ENCODE results near the gene CSF1R. TPM values are rescaled to one million over a fixed set of nuclear protein-coding genes. Genes with fewer than 3 reads are reported as not detected.
"Not testable (repeated sequence)": the region's sequence is repeated elsewhere in the genome, so short reads cannot be mapped to it uniquely, and the experiment has no call there.

The CSF1R gene
- total and polyA plus RNA-seq, 5 experiments from 2014 or later, result 0.07 to 1.5 (median 0.82) TPM

DNA sequence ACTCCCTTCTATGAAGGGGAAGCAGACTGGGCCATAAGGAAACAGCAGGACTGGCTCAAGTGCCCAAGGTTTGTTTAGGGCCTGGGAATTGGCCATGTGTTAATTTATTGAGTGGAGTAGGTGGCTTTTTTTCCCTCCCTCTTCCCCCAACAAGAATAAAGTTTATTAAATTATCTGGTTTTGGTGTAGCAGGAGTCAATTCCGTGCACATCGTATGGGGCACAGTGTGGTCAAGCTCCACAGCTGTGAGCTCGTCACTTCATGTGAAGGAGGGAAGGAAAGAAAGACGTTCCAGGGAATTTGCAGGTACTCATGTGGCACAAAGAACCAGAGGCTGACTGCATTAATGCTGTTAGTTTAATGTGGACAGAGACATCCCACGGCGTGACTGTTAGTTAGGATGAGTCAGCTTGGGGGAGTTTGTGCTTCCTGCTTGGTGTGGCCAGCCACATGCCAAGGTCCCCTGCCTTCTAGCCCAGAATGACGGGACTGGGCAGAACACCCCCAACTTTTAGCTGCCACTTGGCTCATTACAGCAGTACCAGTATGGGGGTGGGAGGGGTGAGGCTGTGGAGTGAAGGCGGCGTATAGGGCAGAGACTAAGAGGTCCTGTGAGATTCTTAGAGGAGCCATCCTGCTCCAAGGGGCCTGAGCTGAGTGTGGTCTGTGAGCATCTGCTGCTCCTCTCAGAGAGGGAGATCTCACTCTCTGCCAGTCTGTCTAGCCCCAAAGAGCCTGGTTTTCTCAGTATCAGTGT is 33.2 kb downstream of the CSF1R start:
- H3K36me3 Mint-ChIP-seq, result peaks cover 0 to 59% (median 25%) of the 10 kb centered on the region in 3 donors
- peak overlapping the region in 2 of 10 donors; percentile 43 to 53 for H3K27ac Mint-ChIP-seq
- POLR2A ChIA-PET, result no interaction called here
- H3K27me3 Mint-ChIP-seq, result no peaks in the 10 kb centered on the region
- H3K9me3 Mint-ChIP-seq, result no peaks in the 10 kb centered on the region
- DNase-seq (no peak), ATAC-seq (no peak)
- no peak overlapping the region for H3K4me3 Mint-ChIP-seq
- peaks cover 0 to 4% (median 0%) of the 10 kb centered on the region in 4 donors for H3K4me1 Mint-ChIP-seq

DNA sequence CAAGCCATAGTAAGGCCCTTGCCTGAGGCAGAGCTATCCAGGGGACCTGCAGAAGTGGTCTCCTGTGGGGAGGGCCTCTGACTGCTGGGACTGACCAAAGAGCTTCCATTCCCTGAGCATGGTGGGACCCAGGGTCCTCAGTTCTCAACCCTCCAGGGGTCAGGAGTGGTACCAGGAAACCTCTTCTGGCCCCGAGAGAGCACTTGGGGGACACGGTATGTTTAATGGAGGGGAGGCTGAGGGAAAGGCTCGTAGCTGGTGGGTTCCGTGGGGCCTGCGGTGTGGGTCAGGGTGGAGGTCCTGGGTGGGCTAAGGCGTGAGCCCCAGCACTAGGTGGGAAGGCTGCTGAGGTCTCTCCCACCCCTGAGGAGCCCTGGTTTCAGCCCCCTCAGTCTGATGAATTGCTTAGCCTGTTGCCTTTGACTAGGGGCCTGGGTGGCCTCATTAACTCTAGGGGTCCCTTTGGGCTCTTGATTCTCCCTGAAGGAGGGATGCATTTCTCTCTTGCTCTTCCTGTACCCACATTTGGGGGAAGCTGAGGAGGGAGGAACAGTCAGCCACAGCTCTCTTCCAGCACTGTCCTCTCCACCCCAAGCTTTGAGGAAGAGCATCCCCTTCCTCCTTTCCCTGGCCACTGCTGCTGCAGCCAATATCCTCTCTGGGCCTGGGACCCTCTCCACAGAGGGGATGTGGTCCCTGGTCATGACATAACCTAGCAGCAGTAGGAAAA is 34.0 kb downstream of the CSF1R start:
- DNase-seq (no peak), ATAC-seq (no peak)
- H3K4me3 Mint-ChIP-seq, result no peak overlapping the region
- peaks cover 0 to 66% (median 25%) of the 10 kb centered on the region in 3 donors for H3K36me3 Mint-ChIP-seq
- H3K9me3 Mint-ChIP-seq, result no peaks in the 10 kb centered on the region
- H3K27me3 Mint-ChIP-seq, result no peaks in the 10 kb centered on the region
- peak overlapping the region in 2 of 10 donors; percentile 53 to 58 for H3K27ac Mint-ChIP-seq
- POLR2A ChIA-PET, result no interaction called here
- H3K4me1 Mint-ChIP-seq, result peaks cover 0 to 4% (median 0%) of the 10 kb centered on the region in 4 donors

DNA sequence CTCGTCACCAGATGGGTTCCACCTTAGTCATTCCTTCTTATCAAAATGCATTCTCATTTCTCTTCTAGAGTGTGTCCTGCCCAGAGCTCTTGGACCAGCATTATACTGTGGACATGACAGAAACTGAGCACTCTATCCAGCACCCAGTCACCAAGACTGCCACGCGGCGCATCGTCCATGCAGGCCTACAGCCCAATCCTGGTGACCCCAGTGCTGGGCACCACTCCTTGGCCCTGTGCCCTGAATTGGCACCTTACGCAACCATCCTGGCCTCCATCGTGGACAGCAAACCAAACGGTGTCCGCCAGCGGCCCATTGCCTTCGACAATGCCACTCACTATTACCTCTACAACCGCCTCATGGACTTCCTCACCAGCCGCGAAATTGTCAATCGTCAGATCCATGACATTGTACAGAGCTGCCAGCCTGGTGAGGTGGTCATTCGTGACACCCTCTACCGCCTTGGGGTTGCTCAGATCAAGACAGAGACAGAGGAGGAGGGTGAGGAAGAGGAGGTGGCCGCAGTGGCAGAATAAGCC is 34.6 kb downstream of the CSF1R start:
- Mint-ChIP-seq H3K9me3 (no peaks in the 10 kb centered on the region), H3K36me3 (peaks cover 0 to 73% (median 27%) of the 10 kb centered on the region in 3 donors), H3K4me3 (no peak overlapping the region), H3K27me3 (no peaks in the 10 kb centered on the region), H3K27ac (peak overlapping the region in 1 of 10 donors; percentile 56), H3K4me1 (peaks cover 0 to 2% (median 0%) of the 10 kb centered on the region in 4 donors)
- ATAC-seq (no peak), DNase-seq (no peak)
- POLR2A ChIA-PET, result no interaction called here

DNA sequence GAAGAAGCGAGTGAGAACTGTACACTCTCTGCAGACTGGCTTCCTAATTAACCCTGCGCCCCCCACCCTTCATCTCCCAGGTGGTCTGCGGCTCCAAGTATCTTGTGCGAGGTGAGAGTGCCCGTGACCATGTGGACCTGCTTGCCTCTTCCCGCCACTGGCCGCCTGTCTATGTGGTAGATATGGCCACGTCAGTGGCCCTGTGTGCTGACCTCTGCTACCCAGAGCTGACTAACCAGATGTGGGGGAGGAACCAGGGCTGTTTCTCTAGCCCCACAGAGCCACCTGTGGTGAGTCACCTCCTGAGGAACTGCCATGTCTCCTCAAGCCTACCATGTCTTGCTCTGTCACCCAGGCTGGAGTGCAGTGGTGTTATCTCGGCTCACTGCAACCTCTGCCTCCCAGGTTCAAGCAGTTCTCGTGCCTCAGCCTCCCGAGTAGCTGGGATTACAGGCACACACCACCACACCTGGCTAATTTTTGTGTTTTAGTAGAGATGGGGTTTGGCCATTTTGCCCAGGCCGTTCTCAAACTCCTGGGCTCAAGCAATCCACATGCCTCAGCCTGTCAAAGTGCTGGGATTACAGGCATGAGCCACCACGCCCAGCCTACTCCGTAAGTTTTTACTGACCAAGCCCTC is 36.1 kb downstream of the CSF1R start:
- DNase-seq, ATAC-seq, POLR2A ChIA-PET, H3K9me3 Mint-ChIP-seq, H3K4me1 Mint-ChIP-seq, H3K4me3 Mint-ChIP-seq, H3K27me3 Mint-ChIP-seq: not testable (repeated sequence)
- Mint-ChIP-seq H3K27ac (peak overlapping the region in 1 of 10 donors; percentile 56), H3K36me3 (peaks cover 0 to 84% (median 32%) of the 10 kb centered on the region in 3 donors)

DNA sequence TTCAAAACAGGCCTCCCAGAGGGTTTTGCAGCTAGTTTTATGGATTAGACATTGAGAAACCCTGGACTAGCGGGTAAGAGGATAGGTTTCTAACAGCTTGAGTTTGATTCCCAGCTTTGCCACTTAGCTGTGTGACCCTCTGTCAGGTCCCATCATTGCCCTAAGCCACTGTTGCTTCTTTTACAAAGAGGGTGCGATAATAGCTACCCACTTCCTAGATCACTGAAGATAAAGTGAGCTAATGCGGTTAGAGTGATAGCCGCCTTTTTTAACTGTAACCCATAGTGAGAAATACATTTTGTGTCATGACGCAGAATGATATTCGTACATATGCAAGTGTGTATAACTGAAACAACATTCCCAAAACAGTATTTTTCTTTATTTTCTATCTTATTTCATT is 40.3 kb downstream of the CSF1R start:
- no peaks in the 10 kb centered on the region for H3K27me3 Mint-ChIP-seq
- peaks cover 14 to 36% (median 26%) of the 10 kb centered on the region in 4 donors for H3K4me1 Mint-ChIP-seq
- H3K4me3 Mint-ChIP-seq, result no peak overlapping the region
- H3K36me3 Mint-ChIP-seq, result peaks cover 0 to 94% (median 32%) of the 10 kb centered on the region in 3 donors
- POLR2A ChIA-PET, result no interaction called here
- peak in 1 of 10 donors; percentile 50 for DNase-seq
- H3K9me3 Mint-ChIP-seq, result no peaks in the 10 kb centered on the region
- H3K27ac Mint-ChIP-seq, result peak overlapping the region in 1 of 10 donors; percentile 48
- no peak for ATAC-seq

DNA sequence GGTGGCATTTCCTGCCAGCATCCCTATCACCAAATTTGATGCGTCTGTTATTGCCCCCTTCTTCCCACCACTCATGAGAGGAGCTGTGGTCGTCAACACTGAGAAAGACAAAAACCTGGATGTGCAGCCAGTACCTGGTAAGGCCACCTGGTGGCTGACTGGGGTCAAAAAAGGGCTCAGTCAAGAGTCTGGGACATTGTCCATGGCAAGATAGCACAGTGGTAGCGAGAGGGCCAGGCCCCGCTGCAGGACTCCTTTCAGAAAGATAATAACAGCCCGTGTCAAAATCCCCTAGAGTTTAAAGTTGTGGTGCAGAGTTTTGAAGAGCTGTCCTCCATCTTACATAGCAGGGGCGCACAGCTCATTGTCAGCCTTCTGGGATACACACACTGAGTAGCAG is 40.8 kb downstream of the CSF1R start:
- Mint-ChIP-seq H3K36me3 (peaks cover 0 to 94% (median 33%) of the 10 kb centered on the region in 3 donors), H3K4me1 (peaks cover 14 to 36% (median 26%) of the 10 kb centered on the region in 4 donors), H3K4me3 (peak overlapping the region in 1 of 10 donors; percentile 20), H3K27ac (peak overlapping the region in 3 of 10 donors; percentile 13 to 71 (median 37)), H3K9me3 (no peaks in the 10 kb centered on the region), H3K27me3 (no peaks in the 10 kb centered on the region)
- ATAC-seq, result no peak
- peak in 1 of 10 donors; percentile 13 for DNase-seq
- POLR2A ChIA-PET, result no interaction called here

DNA sequence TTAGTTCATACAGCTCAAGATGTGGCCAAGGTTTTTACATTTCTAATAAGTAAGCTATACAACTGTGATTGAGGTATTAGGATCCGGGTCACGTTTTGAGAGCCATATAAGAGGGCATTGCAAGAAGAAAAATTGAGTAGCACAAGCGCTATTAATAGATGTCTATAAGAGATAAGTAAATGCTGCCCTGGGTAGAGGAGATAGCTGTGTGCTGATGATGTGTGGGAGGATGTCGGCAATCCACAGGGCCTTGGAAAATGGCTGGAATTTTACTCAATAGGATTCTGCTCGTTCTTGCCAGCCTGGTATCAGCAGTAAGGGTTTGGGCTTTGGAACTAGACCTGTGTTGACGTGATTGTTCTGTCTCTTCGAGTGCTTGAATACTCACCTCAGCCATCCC is 41.6 kb downstream of the CSF1R start:
- Mint-ChIP-seq H3K36me3 (peaks cover 0 to 95% (median 34%) of the 10 kb centered on the region in 3 donors), H3K27ac (peak overlapping the region in 6 of 10 donors; percentile 7 to 76 (median 67)), H3K27me3 (no peaks in the 10 kb centered on the region), H3K9me3 (no peaks in the 10 kb centered on the region), H3K4me3 (no peak overlapping the region), H3K4me1 (peaks cover 14 to 36% (median 26%) of the 10 kb centered on the region in 4 donors)
- no peak for ATAC-seq
- POLR2A ChIA-PET, result no interaction called here
- DNase-seq, result no peak

DNA sequence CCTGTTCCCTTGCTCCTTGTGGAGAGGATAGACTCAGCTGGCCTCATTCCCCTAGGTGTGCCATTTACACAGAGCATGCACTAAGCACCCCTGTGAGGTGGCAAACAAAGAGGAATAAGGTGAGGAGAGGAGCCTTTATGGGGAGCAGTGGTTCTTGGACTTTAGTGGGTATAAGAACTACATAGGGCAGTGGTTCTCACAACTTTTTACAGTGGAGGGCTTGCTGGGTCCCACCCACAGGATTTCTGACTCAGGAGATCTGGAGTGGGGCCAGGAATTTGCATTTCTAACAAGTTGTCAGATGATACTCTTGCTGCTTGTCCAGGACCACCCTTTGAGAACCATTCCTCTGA is 42.0 kb downstream of the CSF1R start:
- Mint-ChIP-seq H3K4me3 (peak overlapping the region in 1 of 10 donors; percentile 5), H3K9me3 (no peaks in the 10 kb centered on the region), H3K4me1 (peaks cover 11 to 36% (median 26%) of the 10 kb centered on the region in 4 donors), H3K27ac (peak overlapping the region; percentile 7 to 91 (median 66)), H3K27me3 (no peaks in the 10 kb centered on the region), H3K36me3 (peaks cover 0 to 94% (median 35%) of the 10 kb centered on the region in 3 donors)
- no peak for DNase-seq
- POLR2A ChIA-PET, result no interaction called here
- no peak for ATAC-seq

DNA sequence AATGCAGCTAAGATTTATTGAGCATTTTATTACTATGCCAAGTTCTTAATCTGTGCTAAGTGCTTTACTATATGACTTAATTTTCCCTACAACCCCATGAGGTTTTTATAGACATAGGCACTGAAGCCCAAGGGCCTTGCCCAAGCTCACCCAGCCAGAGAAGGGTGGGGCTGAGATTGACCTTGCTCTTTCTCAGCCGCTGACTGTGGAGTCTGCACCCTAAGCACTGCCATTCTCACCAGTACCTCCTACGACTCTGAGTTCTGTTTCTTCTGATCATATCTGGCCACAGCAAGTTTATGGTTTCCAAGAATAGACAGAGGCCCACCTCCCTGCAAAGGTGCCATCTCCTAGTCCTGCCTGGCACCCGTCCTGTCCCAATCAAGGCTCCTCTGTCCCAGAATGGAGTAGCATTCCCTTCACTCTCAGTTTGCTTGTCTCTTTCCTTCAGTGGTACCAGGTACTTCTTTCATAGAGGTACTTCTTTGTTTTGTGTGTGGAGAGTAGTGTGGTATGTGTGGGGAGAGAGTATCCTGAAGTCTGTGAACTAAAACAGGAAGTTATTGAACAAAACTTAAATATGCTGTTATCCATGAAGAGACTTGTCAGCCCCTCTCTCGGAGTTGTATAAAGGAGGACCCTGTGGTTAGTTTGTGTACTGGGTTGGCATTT is 42.6 kb downstream of the CSF1R start:
- peak overlapping the region in 2 of 10 donors; percentile 3 to 5 for H3K4me3 Mint-ChIP-seq
- no peak for DNase-seq
- H3K27me3 Mint-ChIP-seq, result no peaks in the 10 kb centered on the region

DNA sequence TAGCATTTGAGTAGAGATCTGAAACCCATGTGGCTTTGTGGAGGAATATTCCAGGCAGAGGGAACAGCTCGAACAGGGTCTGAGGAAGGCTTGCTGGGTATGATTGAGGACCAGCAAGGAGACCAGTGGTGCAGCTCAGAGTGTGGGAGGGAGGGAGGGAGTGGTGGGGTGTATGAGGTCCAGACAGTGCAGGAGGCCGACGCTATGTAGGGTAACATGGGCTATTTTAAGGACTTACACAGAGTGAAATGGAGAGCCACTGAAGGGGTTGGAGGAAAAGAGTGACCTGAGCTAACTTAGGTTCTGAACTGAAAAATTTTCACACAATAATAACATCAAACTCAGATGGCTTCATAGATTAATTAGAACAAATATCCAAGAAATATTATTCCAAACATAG is 43.9 kb downstream of the CSF1R start:
- peaks cover 11 to 36% (median 31%) of the 10 kb centered on the region in 4 donors for H3K4me1 Mint-ChIP-seq
- POLR2A ChIA-PET, result no interaction called here
- no peaks in the 10 kb centered on the region for H3K27me3 Mint-ChIP-seq
- H3K36me3 Mint-ChIP-seq, result peaks cover 0 to 93% (median 39%) of the 10 kb centered on the region in 3 donors
- H3K4me3 Mint-ChIP-seq, result no peak overlapping the region
- ATAC-seq (no peak), DNase-seq (no peak)
- H3K27ac Mint-ChIP-seq, result peak overlapping the region in 6 of 10 donors; percentile 36 to 89 (median 52)
- no peaks in the 10 kb centered on the region for H3K9me3 Mint-ChIP-seq

More for the DNA sequence above, 42.6 kb downstream of the CSF1R start:
- no peaks in the 10 kb centered on the region for H3K9me3 Mint-ChIP-seq
- H3K4me1 Mint-ChIP-seq, result peaks cover 11 to 36% (median 28%) of the 10 kb centered on the region in 4 donors
- peak overlapping the region; percentile 23 to 91 (median 66) for H3K27ac Mint-ChIP-seq
- no peak for ATAC-seq
- H3K36me3 Mint-ChIP-seq, result peaks cover 0 to 93% (median 33%) of the 10 kb centered on the region in 3 donors
- POLR2A ChIA-PET, result no interaction called here

DNA sequence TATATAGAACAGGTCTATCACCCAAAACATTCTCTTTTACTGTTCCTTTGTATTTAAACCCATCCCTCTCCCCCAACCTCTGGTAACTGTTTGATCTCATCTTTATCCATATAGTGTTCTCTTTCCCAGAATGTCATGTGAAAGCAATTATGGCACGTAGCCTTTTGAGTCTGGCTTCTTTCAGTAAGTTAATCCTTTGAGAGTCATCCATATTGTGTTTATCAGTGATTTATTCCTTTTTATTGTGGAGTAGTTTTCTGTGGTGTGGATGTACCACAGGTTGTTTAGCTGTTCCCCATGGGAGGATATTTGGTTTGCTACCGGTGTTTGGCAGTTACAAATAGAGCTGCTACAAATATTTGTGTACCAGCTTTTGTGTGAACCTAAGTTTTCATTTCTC is 47.8 kb downstream of the CSF1R start:
- Mint-ChIP-seq H3K36me3 (peaks cover 0 to 97% (median 37%) of the 10 kb centered on the region in 3 donors), H3K27ac (peak overlapping the region in 2 of 10 donors; percentile 0 to 8), H3K27me3 (no peaks in the 10 kb centered on the region), H3K4me1 (peaks cover 9 to 25% (median 15%) of the 10 kb centered on the region in 4 donors), H3K9me3 (no peaks in the 10 kb centered on the region), H3K4me3 (no peak overlapping the region)
- DNase-seq (no peak), ATAC-seq (no peak)
- POLR2A ChIA-PET, result no interaction called here

DNA sequence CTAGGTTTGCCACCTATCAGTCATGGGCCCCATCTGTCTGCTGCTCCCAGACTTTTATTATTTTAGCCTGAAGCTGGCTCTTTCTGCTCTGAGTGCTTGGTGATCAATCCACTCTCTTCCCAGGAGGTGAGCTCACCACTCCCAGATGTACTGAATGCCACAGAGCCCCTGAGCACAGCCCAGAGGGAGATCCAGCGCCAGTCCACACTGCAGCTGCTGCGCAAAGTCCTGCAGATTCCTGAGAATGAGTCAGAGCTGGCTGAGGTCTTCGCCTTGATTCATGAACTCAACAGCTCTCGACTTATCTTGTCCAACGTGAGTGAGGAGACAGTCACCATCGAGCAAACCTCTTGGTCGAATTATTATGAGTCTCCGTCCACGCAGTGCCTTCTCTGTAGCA is 49.8 kb downstream of the CSF1R start:
- no peak for DNase-seq
- Mint-ChIP-seq H3K27me3 (no peaks in the 10 kb centered on the region), H3K4me1 (peaks cover 0 to 8% (median 2%) of the 10 kb centered on the region in 4 donors), H3K9me3 (no peaks in the 10 kb centered on the region), H3K27ac (peak overlapping the region in 1 of 10 donors; percentile 23), H3K36me3 (peaks cover 3 to 98% (median 37%) of the 10 kb centered on the region in 3 donors), H3K4me3 (no peak overlapping the region)
- ATAC-seq, result no peak
- POLR2A ChIA-PET, result no interaction called here

All from naive thymus-derived CD8-positive, alpha-beta T cell (primary cell).